HepG2 (cell line): ENCODE results near the gene MXRA8. TPM values are rescaled to one million over a fixed set of nuclear protein-coding genes. Genes with fewer than 3 reads are reported as not detected.

Experiments
- ATAC-seq: fragments of 200-7000 bp; cut with Tn5 transposase; 3 replicates; pipeline ENCODE4 v1.9.1; 2020; ENCODE audit warnings: mild to moderate bottlenecking, moderate library complexity
- BruUV-seq: library from RNA; stranded (reverse); fragments of 400-500 nt; replicated peaks from 2 replicates; lab custom pipeline; 2021; lab: Mats Ljungman, UMichigan
- CTCF ChIA-PET: fragments of 300-600 bp; formaldehyde crosslinking; extraction: SDS; loops from one replicate; lab custom pipeline; 2021; ENCODE audit warnings: low total read pairs, inconsistent platforms, low intra/inter-chr PET ratio; lab: Yijun Ruan, JAX
- POLR2A ChIA-PET: fragments of 350-600 bp; sonication (Branson Sonifier 250); formaldehyde crosslinking; loops from one replicate; lab custom pipeline; 2020; ENCODE audit warnings: antibody characterized with exemption, inconsistent platforms; lab: Yijun Ruan, JAX
- DNase-seq: peaks from one replicate; pipeline ENCODE4 v3.0.0-alpha.2; 2015; ENCODE audit warnings: low spot score
- FAIRE-seq: peaks from 3 replicates; lab custom pipeline; 2011; peaks lifted over from hg19 to GRCh38; lab: Jason Lieb, UNC
- H2AFZ ChIP-seq: one replicate; pipeline ENCODE4 v1.6.1; 2011; ENCODE audit warnings: low read length, inconsistent platforms
- H3K27ac ChIP-seq: fragments of 300-600 bp; 3 replicates; pipeline ENCODE4 v1.8.0; 2011; ENCODE audit warnings: mixed run types, mild to moderate bottlenecking, mixed read lengths, low read length, inconsistent platforms; ENCODE audit not compliant: insufficient read depth; ENCODE audit errors: extremely low read length
- H3K27me3 ChIP-seq, 2 experiments: fragments of 200-600 bp in 1 of 2; 2 replicates in 1 of 2; 3 replicates in 1 of 2; pipeline versions ENCODE4 v1.6.0 to v1.8.0; 2011; ENCODE audit warnings: low read length in 2 of 2, mild to moderate bottlenecking in 2 of 2, moderate library complexity in 2 of 2, inconsistent platforms in 1 of 2; ENCODE audit not compliant: insufficient read depth in 2 of 2, control insufficient read depth in 1 of 2
- H3K36me3 ChIP-seq, 2 experiments: fragments of 200-600 bp in 1 of 2; replicated peaks in 1 of 2; 2 replicates in 1 of 2; 3 replicates in 1 of 2; pipeline versions ENCODE4 v1.5.1 to v1.8.0; 2011; ENCODE audit warnings: low read length in 2 of 2, inconsistent platforms in 1 of 2; ENCODE audit not compliant: insufficient read depth in 2 of 2, control insufficient read depth in 1 of 2
- H3K4me1 ChIP-seq: 2 replicates; pipeline ENCODE4 v1.5.1; 2012; ENCODE audit warnings: low read length, inconsistent platforms; ENCODE audit not compliant: insufficient read depth
- H3K4me2 ChIP-seq: 2 replicates; pipeline ENCODE4 v1.6.0; 2011; ENCODE audit warnings: low read depth, low read length, inconsistent platforms
- H3K4me3 ChIP-seq, 3 experiments: fragments of 200-600 bp in 1 of 3; sonication (generic), shearing (Covaris generic) in 1 of 3; replicated peaks in 1 of 3; 2 replicates each; pipeline ENCODE4 v1.5.1; 2011 to 2016; ENCODE audit warnings: low read length in 3 of 3, inconsistent platforms in 2 of 3, low read depth in 2 of 3, mild to moderate bottlenecking in 2 of 3, control low read depth in 1 of 3, mixed read lengths in 1 of 3; ENCODE audit not compliant: insufficient read depth in 1 of 3
- H3K79me2 ChIP-seq: one replicate; pipeline ENCODE4 v1.6.1; 2011; ENCODE audit warnings: low read length, inconsistent platforms; ENCODE audit not compliant: insufficient read depth
- H3K9ac ChIP-seq: 2 replicates; pipeline ENCODE4 v1.6.0; 2011; ENCODE audit warnings: mild to moderate bottlenecking, low read depth, low read length, inconsistent platforms; ENCODE audit not compliant: insufficient read depth
- H3K9me3 ChIP-seq: 2 replicates; pipeline ENCODE4 v1.5.1; 2012; ENCODE audit warnings: mild to moderate bottlenecking, low read length
- H4K20me1 ChIP-seq: 2 replicates; pipeline ENCODE4 v1.6.0; 2011; ENCODE audit warnings: inconsistent platforms, mild to moderate bottlenecking, low read length, moderate library complexity; ENCODE audit not compliant: insufficient read depth
- AGO1 ChIP-seq: fragments of 200-400 bp; formaldehyde crosslinking; IDR thresholded peaks from 2 replicates; pipeline ENCODE4 v1.6.1; 2017; ENCODE audit warnings: mild to moderate bottlenecking, low read depth, low read length, moderate library complexity; ENCODE audit not compliant: poor library complexity, severe bottlenecking
- AGO2 ChIP-seq: fragments of 200-400 bp; formaldehyde crosslinking; optimal IDR thresholded peaks from 2 replicates; pipeline ENCODE3; 2017; ENCODE audit warnings: mild to moderate bottlenecking, low read depth, low read length, moderate library complexity
- ATF7 ChIP-seq, 2 experiments: fragments of 450-650 bp in 1 of 2; sonication (generic) in 1 of 2; formaldehyde crosslinking in 1 of 2; IDR thresholded peaks; 2 replicates each; pipeline versions ENCODE4 v1.4.0 to v1.6.1; 2016 to 2020; ENCODE audit warnings: antibody characterized with exemption in 1 of 2, mild to moderate bottlenecking in 1 of 2, missing genetic modification reagents in 1 of 2
- CBX1 ChIP-seq: IDR thresholded peaks from one replicate; pipeline ENCODE4 v1.6.1; 2016; ENCODE audit warnings: antibody characterized with exemption, low read depth
- CBX5 ChIP-seq: sonication (generic); formaldehyde crosslinking; IDR thresholded peaks from 2 replicates; pipeline ENCODE4 v1.4.0; 2020; ENCODE audit warnings: missing genetic modification reagents, borderline replicate concordance
- FOXK1 ChIP-seq: sonication (generic); formaldehyde crosslinking; IDR thresholded peaks from 2 replicates; pipeline ENCODE4 v1.4.0; 2020; ENCODE audit warnings: low read depth, missing genetic modification reagents, borderline replicate concordance
- MYC ChIP-seq: sonication (generic); formaldehyde crosslinking; IDR thresholded peaks from 2 replicates; pipeline ENCODE4 v1.9.0; 2021; ENCODE audit warnings: missing genetic modification reagents, borderline replicate concordance
- POGZ ChIP-seq: sonication (generic); formaldehyde crosslinking; IDR thresholded peaks from 2 replicates; pipeline ENCODE4 v1.4.0; 2020; ENCODE audit warnings: mild to moderate bottlenecking, missing genetic modification reagents
- RBFOX2 ChIP-seq: fragments of 200-400 bp; formaldehyde crosslinking; IDR thresholded peaks from 2 replicates; pipeline ENCODE4 v1.6.1; 2017; ENCODE audit warnings: low read depth, mild to moderate bottlenecking, low read length
- ZFP62 ChIP-seq: sonication (generic); formaldehyde crosslinking; IDR thresholded peaks from 2 replicates; pipeline ENCODE4 v1.4.0; 2020; ENCODE audit warnings: missing genetic modification reagents
- ZNF33A ChIP-seq: sonication (generic); formaldehyde crosslinking; IDR thresholded peaks from 2 replicates; pipeline ENCODE4 v1.5.1; 2020; ENCODE audit warnings: missing genetic modification reagents, mild to moderate bottlenecking, moderate library complexity, borderline replicate concordance
- ZNF550 ChIP-seq: sonication (generic); formaldehyde crosslinking; IDR thresholded peaks from 2 replicates; pipeline ENCODE4 v1.4.0; 2020; ENCODE audit warnings: mild to moderate bottlenecking, missing genetic modification reagents, borderline replicate concordance
- ZSCAN22 ChIP-seq: sonication (generic); formaldehyde crosslinking; IDR thresholded peaks from 2 replicates; pipeline ENCODE4 v1.4.0; 2020; ENCODE audit warnings: mild to moderate bottlenecking, missing genetic modification reagents
- WGBS: methylation state at CpG from one replicate; pipeline ENCODE4 v1.1.6; 2017; ENCODE audit warnings: low lambda C conversion rate; 5-methylcytosine and 5-hydroxymethylcytosine counted together
- in situ Hi-C: cut with HindIII; loops from 2 replicates; pipeline ENCODE4 v1.10.0; 2017; ENCODE audit warnings: low pct_unique_long_range_greater_than_20kb; ENCODE audit not compliant: extremely low pct_ligation_motif_present
- intact Hi-C: fragments of 100-400 bp; cut with micrococcal nuclease; formaldehyde crosslinking; loops from one replicate; pipeline ENCODE4 v1.10.0; 2022; ENCODE audit not compliant: unreplicated experiment
- polyA plus RNA-seq, 8 experiments: library from polyadenylated mRNA; depleted of rRNA in 3 of 8; stranded (reverse) in 7 of 8; unstranded in 1 of 8; fragments of >200 nt; fragmentation: Illumina TruSeq in 4 of 8; extraction: Trizol in 4 of 8; gene quantifications; 2 replicates each; pipeline versions ENCODE4 v1.2.1 to v1.2.3, GENCODE V29; 2011 to 2016; ENCODE audit warnings: low read depth in 4 of 8, missing spikeins in 1 of 8, mixed read lengths in 1 of 8; ENCODE audit not compliant: insufficient read depth in 1 of 8
- total RNA-seq, 5 experiments: library from RNA; depleted of rRNA; stranded (reverse); fragments of >200 nt; fragmentation: Illumina TruSeq; extraction: Trizol; gene quantifications; 2 replicates each; pipeline ENCODE4 v1.2.3, GENCODE V29; 2016; ENCODE audit warnings: low read depth in 1 of 5
- TF ChIP-seq, protein P1 (sequence below): sonication (generic); formaldehyde crosslinking; IDR thresholded peaks from 2 replicates; pipeline ENCODE4 v1.4.0; 2020; ENCODE audit warnings: missing genetic modification reagents, borderline replicate concordance

Gene MXRA8
- total and polyA plus RNA-seq, 2 of the 13 experiments (the other 11 are each of a cell fraction or from before 2014, with no cell fraction given), result 19.8 to 44.8 TPM

DNA sequence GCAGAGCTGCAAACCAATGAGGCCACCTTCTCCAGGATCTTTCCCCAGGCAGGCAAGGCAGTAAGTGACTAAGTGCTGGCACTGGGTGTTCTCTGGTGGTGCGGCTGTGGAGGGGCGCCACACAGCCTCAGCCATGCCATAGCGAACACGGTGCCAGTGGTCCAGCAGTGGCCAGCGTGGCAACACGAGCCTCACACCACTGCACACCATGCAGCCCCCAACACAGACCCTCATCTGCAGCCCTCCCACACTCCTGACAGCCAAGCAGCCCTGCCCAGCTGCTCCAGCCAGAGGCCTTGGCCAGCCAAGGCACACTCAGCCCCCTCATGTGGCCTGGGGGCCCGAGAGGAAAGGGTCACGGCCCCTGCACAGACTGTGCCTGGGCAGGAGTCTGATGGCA lies 36.9 kb downstream of the MXRA8 start:
- POLR2A ChIA-PET, result no interaction called here
- no peak overlapping the region for H3K9ac ChIP-seq
- no peaks in the 10 kb centered on the region for H3K27me3 ChIP-seq
- no peak for TF ChIP-seq ATF7 (IDR thresholded peaks at IDR 0.05)
- TF ChIP-seq ATF7 (CRISPR knock-in tag; IDR thresholded peaks at IDR 0.05), result no peak
- peak; percentile 40; the same call in 1 of the 2 replicates for TF ChIP-seq RBFOX2
- TF ChIP-seq POGZ (CRISPR knock-in tag), result no peak
- TF ChIP-seq, all 625 proteins: peak for 1
- Histone ChIP-seq H3K4me3 (no peak overlapping the region), H3K4me2 (no peak overlapping the region; the same call in 1 of the 2 replicates), H3K27ac (no peak overlapping the region), H2AFZ (no peak overlapping the region), H3K79me2 (peaks cover 54% of the 10 kb centered on the region), H4K20me1 (peaks cover 10% of the 10 kb centered on the region; the same call in 1 of the 2 replicates), H3K9me3 (no peaks in the 10 kb centered on the region), H3K36me3 (peaks cover 7 to 28% of the 10 kb centered on the region in 2 experiments; a peak in 4 of 5 replicates), H3K4me1 (peaks cover 22% of the 10 kb centered on the region)
- BruUV-seq, result no TSS peak
- in situ Hi-C loops (no loop called here), intact Hi-C loops (no loop called here)
- ATAC-seq (no peak), FAIRE-seq (no peak), DNase-seq (no peak)
- CTCF ChIA-PET, result no interaction called here
- 96% methylated on average over 4 of the region's 8 CpGs for WGBS

DNA sequence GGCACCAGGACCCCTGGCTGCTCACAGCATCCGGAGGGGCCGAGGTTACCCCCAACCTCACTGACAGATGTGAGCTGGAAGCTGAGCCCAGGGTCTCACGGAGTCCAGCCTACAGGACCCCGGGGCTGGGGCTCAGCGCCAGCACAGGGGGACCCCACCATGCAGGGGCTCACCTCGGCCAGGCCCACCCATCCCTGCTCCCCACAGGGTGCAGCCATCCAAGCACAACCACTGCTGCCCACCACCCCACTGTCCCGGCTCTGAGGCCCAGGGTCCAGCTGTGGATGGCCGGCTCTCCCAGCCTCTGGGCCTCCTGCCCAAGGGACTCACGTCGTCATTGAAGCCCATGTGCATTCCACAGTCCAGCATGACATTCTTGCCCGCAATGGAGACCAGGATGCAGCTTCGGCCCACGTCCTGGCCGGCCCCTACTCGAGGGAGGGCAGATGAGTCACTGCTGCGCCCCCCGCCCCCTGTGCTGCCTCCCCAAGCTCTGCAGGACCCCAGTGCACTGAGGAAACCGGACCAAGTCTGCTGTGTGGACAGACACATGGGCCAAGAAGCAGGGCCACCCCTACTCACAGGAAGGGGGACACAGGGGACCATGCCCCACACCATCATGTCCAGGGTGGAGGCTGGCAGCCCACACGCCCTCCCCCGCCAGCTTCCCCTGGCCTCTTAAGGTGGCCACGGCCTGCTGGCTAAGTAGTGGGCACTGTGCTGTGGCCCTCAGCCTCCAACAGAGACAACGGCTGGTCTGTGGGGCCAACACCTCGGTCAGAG lies 37.5 kb downstream of the MXRA8 start:
- H3K27ac ChIP-seq, result no peak overlapping the region
- no TSS peak for BruUV-seq
- H3K9ac ChIP-seq, result no peak overlapping the region
- intact Hi-C loops, result no loop called here
- H3K4me2 ChIP-seq, result no peak overlapping the region
- no peak for DNase-seq
- FAIRE-seq, result no peak
- no peak overlapping the region for H2AFZ ChIP-seq
- CTCF ChIA-PET, result no interaction called here
- peaks cover 48% of the 10 kb centered on the region for H3K79me2 ChIP-seq
- H4K20me1 ChIP-seq, result peaks cover 10% of the 10 kb centered on the region; the same call in 1 of the 2 replicates
- WGBS, result 100% methylated on average over 2 of the region's 23 CpGs
- no peak overlapping the region for H3K4me3 ChIP-seq
- in situ Hi-C loops, result no loop called here
- POLR2A ChIA-PET, result no interaction called here
- H3K9me3 ChIP-seq, result no peaks in the 10 kb centered on the region
- no peak for ATAC-seq
- H3K36me3 ChIP-seq, result peaks cover 7 to 31% of the 10 kb centered on the region in 2 experiments; a peak in 4 of 5 replicates
- peaks cover 21% of the 10 kb centered on the region for H3K4me1 ChIP-seq
- no peaks in the 10 kb centered on the region for H3K27me3 ChIP-seq
- TF ChIP-seq, protein P1, sequence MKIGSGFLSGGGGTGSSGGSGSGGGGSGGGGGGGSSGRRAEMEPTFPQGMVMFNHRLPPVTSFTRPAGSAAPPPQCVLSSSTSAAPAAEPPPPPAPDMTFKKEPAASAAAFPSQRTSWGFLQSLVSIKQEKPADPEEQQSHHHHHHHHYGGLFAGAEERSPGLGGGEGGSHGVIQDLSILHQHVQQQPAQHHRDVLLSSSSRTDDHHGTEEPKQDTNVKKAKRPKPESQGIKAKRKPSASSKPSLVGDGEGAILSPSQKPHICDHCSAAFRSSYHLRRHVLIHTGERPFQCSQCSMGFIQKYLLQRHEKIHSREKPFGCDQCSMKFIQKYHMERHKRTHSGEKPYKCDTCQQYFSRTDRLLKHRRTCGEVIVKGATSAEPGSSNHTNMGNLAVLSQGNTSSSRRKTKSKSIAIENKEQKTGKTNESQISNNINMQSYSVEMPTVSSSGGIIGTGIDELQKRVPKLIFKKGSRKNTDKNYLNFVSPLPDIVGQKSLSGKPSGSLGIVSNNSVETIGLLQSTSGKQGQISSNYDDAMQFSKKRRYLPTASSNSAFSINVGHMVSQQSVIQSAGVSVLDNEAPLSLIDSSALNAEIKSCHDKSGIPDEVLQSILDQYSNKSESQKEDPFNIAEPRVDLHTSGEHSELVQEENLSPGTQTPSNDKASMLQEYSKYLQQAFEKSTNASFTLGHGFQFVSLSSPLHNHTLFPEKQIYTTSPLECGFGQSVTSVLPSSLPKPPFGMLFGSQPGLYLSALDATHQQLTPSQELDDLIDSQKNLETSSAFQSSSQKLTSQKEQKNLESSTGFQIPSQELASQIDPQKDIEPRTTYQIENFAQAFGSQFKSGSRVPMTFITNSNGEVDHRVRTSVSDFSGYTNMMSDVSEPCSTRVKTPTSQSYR (CRISPR knock-in tag), result no peak
- peak; percentile 2 for TF ChIP-seq AGO2
- TF ChIP-seq ZFP62 (CRISPR knock-in tag), result no peak
- peak; percentile 3 for TF ChIP-seq AGO1
- TF ChIP-seq ZSCAN22 (CRISPR knock-in tag), result no peak
- no peak for TF ChIP-seq FOXK1 (CRISPR knock-in tag)
- no peak for TF ChIP-seq CBX1
- TF ChIP-seq CBX5 (CRISPR knock-in tag), result no peak
- TF ChIP-seq MYC, result no peak
- no peak for TF ChIP-seq ZNF33A
- TF ChIP-seq ZNF550 (CRISPR knock-in tag), result no peak
- peak; percentile 46; the same call in 1 of the 2 replicates for TF ChIP-seq RBFOX2
